CD4-positive, alpha-beta T cell treated with Interleukin-6 for 4 hours (primary cell): ENCODE data around the gene CD33.
"Not testable (repeated sequence)": the region's sequence is repeated elsewhere in the genome, so short reads cannot be mapped to it uniquely, and the experiment has no call there.

Experiments used
- DNase-seq: peaks from one replicate; pipeline ENCODE4 v3.0.0-alpha.2; 2020; ENCODE audit warnings: mixed read lengths

The CD33 gene

DNA sequence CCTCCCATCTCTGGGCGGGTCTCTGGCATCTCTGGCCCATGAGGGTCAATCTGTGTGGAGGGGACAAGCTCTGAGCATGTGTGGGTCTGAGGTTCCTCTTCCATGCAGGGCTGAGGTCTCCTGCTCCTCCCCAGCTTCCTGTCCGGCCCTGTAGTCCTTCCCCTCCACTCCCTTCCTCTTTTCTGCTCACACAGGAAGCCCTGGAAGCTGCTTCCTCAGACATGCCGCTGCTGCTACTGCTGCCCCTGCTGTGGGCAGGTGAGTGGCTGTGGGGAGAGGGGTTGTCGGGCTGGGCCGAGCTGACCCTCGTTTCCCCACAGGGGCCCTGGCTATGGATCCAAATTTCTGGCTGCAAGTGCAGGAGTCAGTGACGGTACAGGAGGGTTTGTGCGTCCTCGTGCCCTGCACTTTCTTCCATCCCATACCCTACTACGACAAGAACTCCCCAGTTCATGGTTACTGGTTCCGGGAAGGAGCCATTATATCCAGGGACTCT is at the start of gene CD33:
Gene CD33, plus strand, starts transcription at position 183 of the 496 bp plus-strand sequence. Its CDS starts 39 bp downstream, at position 222.
- DNase-seq, result not testable (repeated sequence)

DNA sequence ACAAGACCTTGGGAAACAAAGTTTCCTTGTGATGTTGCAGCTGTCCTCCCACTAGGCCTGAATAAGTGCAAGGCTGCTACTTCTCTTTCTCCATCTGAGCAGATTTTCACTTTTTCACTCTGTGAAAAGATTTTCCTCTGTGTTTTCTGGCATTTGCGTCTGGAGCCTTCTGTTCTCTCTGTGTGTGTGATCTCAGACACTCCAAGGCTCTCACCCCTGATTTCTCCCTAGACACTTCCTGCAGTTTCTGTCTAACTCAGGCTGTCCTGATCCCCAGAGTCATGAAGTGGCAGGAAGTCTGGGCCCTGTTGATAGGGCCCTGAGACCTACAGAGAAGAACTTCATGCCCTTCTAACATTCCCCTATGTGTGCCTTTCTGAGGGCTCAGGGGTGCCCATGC is 45.6 kb upstream of the CD33 start:
- no peak for DNase-seq

- DNase-seq, result no peak
Measured at GRCh38 chr19:51181377-51181912, 43.4 kb upstream of the CD33 start.

DNA sequence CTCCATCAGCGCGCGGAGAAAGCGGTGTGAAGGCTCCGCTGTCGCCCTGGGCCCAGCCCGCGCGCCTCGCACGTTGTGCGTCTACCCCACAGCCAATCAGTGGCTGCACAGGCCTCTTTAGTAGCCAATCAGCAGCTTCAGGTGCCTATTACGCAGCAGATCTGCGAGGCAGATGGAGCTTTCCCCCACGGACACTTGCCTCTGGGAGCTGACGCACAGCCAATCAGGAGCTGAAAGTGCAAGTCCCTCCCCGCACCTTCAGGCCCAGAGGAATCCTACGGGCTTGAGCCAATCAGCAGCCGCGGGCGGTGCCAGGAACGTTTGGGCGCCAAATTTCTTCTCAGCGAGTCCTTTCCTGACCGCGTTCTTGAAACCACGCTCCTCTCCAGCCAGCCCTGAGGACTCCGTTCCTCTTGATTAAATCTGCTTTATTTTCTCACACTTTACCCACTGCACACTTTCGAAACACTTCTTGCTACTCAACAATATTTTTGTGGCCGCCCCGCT is 42.9 kb upstream of the CD33 start:
- DNase-seq, result no peak

DNA sequence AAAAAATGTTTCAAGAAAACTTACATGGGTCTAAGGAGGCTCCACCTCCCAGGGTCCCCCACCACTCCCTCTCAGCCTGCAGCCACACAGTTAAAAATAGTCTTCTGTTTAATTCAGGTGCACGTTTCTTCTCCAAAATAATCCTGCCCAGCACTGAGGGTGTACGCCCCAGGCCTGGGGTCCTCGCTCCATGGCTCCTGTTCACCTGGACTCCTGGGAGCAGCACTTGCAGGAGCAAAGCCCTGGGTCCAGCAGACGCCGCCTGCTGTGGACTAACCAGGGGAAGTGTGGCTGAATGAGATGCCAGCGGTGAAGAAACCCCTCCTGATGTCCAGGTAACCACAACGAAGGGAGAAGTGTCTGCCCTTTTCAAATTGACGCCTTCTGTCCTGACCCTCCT is 41.3 kb upstream of the CD33 start:
- DNase-seq, result no peak

DNA sequence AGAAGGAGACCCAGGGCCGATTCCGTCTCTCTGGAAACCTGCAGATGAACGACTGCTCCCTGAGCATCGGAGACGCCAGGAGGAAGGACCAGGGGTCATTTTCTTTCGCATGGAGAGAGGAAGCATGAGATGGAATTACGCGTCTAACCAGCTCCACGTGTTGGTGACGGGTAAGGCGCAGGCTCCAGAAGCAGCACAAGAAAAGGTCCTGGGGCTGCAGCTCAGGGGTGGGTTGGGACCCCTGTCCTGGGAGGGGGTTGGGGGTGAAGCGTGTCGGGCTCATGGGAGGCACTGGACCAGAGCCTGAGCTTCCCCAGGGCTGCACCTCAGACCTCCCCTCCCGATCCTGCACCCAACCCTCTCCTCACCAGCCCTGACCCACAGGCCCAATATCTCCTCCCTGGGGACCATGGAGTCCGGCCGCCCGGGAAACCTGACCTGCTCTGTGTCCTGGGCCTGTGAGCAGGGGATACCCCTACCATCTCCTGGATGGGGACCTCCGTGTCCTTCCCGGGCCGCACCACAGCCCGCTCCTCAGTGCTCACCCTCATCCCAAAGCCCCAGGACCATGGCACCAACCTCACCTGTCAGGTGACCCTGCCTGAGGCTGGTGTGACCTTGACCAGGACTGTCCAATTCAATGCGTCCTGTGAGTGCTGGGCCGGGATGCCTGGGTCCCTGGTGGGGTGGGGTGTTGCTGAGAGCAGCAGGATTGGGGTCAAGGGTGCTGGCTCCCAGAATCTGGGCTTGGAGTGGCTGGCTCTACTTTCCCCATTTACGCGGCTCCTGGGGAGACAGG is 39.6 kb upstream of the CD33 start:
- no peak for DNase-seq

- DNase-seq, result no peak
Measured at GRCh38 chr19:51185868-51186215, 39.0 kb upstream of the CD33 start.

DNA sequence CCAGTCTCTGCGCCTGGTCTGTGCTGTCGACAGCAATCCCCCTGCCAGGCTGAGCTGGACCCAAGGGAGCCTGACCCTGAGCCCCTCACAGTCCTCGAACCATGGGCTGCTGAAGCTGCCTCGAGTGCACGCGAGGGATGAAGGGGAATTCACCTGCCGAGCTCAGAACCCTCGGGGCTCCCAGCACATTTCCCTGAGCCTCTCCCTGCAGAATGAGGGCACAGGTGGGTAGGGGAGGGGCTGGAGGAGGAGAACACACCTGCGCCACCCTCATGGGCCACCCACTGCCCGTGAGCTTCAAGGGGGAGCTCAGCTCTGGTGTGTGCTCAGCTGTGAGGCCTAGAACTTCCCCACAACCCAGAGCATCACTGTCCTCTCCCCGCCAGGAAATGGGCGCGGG is 38.6 kb upstream of the CD33 start:
- DNase-seq, result no peak

GRCh38 chr19:51187395-51188226 is 37.3 kb upstream of the CD33 start:
- no peak for DNase-seq

DNA sequence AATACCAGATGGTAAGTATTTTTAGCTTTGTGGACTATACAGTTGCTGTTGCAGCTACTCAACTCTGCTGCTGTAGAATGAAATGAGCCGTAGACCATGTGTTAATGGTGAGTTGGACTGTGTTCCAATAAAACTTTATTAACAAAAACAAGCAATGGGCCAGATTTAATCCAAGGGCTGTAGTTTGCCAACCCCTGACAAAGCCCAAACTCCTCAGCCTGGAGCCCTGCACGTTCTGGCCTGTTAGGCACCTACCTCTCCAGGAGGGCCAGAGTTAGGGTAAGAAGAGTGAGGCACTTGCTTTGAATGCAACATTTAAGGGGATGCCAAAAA is 36.7 kb upstream of the CD33 start:
- DNase-seq, result no peak

DNA sequence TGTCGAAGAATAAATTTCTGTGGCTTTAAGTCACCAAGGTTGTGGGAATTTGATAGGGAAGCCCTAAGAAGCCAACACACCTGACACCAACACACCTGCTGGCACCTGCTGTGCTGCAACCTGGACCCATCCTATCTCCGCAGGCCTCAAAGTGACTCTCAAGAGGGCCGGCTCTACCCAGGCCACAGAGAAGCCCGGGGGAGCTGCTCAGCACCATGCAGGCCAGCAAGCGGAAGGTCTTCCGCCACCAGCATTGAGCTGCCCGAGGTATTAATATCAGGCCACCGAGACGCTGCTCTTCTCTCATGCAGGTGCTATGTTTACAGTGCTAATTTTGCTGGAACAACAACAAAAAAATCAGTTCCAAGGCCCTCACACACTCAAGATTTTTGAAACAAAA is 32.2 kb upstream of the CD33 start:
- no peak for DNase-seq

GRCh38 chr19:51194527-51195315 is 30.2 kb upstream of the CD33 start:
- no peak for DNase-seq

- DNase-seq, result no peak
Measured at GRCh38 chr19:51195316-51195586, 29.6 kb upstream of the CD33 start.

- DNase-seq, result no peak
Measured at GRCh38 chr19:51195616-51196015, 29.3 kb upstream of the CD33 start.

DNA sequence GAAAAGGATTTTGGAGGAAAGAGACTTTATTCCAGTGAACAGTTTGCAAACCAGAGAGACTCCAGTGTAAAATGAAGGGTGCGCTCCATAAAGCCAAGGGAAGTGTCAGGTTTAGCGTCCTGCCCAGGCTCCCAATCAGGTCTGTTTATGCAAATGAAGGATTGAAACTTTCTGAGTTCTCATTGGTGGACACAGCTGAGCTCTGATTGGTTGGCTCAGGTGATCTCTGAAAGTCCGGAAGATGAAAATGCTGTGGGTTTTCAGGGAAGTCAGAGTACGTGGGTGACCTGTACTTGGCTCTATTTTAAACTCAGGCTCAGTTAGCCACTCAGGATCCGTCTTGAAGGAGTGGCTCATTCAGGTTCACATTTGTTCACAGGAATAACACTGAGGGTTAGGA is 28.7 kb upstream of the CD33 start:
- no peak for DNase-seq

DNA sequence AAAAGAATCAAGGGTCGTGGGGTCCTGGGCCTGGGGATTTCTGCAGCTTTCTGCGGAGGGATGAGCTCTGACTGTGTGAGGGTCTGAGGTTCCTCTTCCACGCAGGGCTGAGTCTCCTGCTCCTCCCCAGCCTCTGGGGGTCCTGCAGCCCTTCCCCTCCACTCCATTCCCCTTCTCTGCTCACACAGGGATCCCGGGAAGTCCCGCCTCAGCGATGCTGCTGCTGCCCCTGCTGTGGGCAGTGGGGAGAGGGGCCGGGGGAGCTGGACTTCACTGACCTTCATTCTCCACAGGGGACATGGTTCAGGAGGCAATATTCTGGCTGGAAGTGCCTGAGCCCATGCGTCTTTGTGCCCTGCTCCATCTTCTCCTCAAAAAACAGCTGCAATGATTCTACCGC is 26.2 kb upstream of the CD33 start:
- DNase-seq, result no peak

DNA sequence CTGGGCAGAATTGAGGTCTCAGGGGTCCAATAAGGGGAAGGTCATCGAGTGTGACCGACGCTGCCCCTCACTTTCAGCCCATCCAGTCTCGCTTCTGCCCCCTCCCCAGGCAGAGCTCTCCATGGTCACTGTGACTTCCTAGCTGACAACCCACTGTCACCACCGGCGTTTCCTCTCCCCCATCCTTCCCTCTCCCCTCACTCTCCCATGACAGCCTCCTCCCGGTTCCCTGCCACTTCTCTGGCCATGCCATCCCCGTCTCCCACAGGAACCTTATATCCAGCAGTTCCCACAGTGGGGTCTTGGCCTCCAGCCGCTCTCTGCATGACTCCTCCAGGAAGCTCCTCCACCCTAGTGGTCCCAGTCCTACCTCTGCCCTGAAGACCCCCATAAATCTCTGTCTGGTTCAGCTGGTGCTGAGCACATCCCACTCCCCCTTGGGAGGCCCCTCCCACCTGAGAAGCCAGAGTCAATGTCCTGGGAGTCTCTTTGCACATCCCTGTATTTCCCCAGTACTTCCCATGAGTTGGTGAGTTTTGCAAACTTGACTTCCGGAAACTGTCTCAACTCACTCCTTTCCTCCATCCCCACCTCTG is 24.7 kb upstream of the CD33 start:
- no peak for DNase-seq

- no peak for DNase-seq
Measured at GRCh38 chr19:51201712-51202111, 23.2 kb upstream of the CD33 start.

DNA sequence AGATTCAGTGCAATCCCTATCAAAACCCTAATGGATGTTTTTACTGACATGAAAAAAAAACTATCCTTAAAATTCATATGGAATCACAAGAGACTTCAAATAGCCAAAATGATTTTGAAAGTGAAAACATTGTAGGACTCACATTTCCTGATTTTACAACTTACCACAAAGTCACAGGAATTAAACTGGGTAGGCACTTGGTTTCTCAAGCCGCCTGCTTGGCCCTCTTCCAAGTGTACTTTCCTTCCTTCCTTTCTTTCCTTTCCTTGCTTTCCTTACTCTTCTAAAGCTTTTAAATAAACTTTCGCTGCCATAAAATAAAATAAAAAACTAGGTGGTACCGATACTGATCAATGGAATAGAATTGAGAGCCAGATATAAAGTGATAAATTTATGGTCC is 21.0 kb upstream of the CD33 start:
- no peak for DNase-seq

DNA sequence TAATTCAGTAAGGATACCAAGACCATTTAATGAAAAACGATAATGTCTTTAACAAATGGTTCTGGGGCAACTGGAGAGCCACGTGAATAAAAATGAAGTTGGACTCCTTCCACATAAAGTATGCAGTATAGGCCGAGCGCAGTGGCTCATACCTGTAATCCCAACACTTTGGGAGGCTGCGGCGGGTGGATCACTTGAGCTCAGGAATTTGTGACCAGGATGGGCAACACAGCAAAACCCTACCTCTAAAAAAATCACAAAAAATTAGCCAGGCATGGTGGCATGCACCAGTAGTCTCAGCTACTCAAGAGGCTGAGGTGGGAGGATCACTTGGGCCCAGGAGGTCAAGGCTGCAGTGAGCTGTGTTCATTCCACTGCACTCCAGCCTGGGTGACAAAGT is 20.6 kb upstream of the CD33 start:
- DNase-seq, result no peak

DNA sequence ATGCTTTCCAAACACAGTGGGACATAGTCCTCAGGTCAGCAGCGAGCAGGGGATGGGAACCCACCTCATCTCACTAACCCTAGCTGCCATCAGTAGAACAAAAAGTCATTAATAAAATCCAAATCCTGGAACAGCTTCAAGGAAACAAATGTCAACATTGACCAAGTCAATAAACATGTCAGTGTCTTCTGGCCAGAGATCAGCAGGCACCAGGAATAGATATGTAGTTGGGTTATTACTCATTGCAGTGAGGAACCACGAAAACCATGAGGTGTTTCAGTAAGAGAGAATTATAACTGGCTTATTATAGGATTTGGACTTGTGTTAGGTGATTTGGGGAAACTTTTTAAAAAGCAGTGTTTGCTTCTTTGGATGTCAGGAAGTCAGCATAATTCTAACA is 17.1 kb upstream of the CD33 start:
- DNase-seq, result no peak

- DNase-seq, result no peak
Measured at GRCh38 chr19:51210191-51210784, 14.6 kb upstream of the CD33 start.
